Karpas-422 (cell line): Measurements from ENCODE around the gene FBN3. TPM values are rescaled to one million over a fixed set of nuclear protein-coding genes. Genes with fewer than 3 reads are reported as not detected.

Source experiments
- DNase-seq: peaks from one replicate; pipeline ENCODE4 v3.0.0-alpha.2; 2015
- H2AFZ ChIP-seq: fragments of 200-600 bp; sonication (generic); 2 replicates; pipeline ENCODE4 v1.6.1; 2014; ENCODE audit warnings: antibody characterized with exemption, low read length, mixed read lengths
- H3K27ac ChIP-seq: fragments of 200-600 bp; sonication (generic); 2 replicates; pipeline ENCODE4 v1.5.1; 2014; ENCODE audit warnings: mild to moderate bottlenecking, low read length, moderate library complexity
- H3K27me3 ChIP-seq: fragments of 200-600 bp; sonication (generic); 2 replicates; pipeline ENCODE4 v1.6.1; 2014; ENCODE audit warnings: low read length, mixed read lengths
- H3K36me3 ChIP-seq: fragments of 200-600 bp; sonication (generic); 2 replicates; pipeline ENCODE4 v1.6.1; 2014; ENCODE audit warnings: low read length, mixed read lengths; ENCODE audit not compliant: insufficient read depth
- H3K4me1 ChIP-seq: fragments of 200-600 bp; sonication (generic); 2 replicates; pipeline ENCODE4 v1.6.1; 2014; ENCODE audit warnings: mild to moderate bottlenecking, low read length, mixed read lengths
- H3K4me2 ChIP-seq: fragments of 200-600 bp; sonication (generic); 2 replicates; pipeline ENCODE4 v1.6.1; 2014; ENCODE audit warnings: low read length, low read depth, mild to moderate bottlenecking; ENCODE audit not compliant: poor library complexity, severe bottlenecking
- H3K4me3 ChIP-seq: fragments of 200-600 bp; sonication (generic); 2 replicates; pipeline ENCODE4 v1.5.1; 2014; ENCODE audit warnings: mild to moderate bottlenecking, antibody characterized with exemption, low read length, mixed read lengths
- H3K79me2 ChIP-seq: fragments of 200-600 bp; sonication (generic); 2 replicates; pipeline ENCODE4 v1.6.1; 2014; ENCODE audit warnings: mild to moderate bottlenecking, low read length, mixed read lengths
- H3K9ac ChIP-seq: fragments of 200-600 bp; sonication (generic); 2 replicates; pipeline ENCODE4 v1.6.0; 2014; ENCODE audit warnings: low read length
- H3K9me2 ChIP-seq: fragments of 200-600 bp; sonication (generic), shearing (Covaris generic); replicated peaks from 2 replicates; pipeline ENCODE4 v1.6.0; 2014; ENCODE audit warnings: mild to moderate bottlenecking, low read length, moderate library complexity; ENCODE audit not compliant: insufficient read depth
- H3K9me3 ChIP-seq: fragments of 300-700, 200-600 bp; sonication (generic); 2 replicates; pipeline ENCODE4 v1.6.1; 2014; ENCODE audit warnings: low read length, mixed read lengths
- H4K20me1 ChIP-seq: fragments of 200-600 bp; sonication (generic); 2 replicates; pipeline ENCODE4 v1.6.1; 2014; ENCODE audit warnings: mild to moderate bottlenecking, antibody characterized with exemption, low read length, low read depth; ENCODE audit not compliant: insufficient read depth
- total RNA-seq: library from RNA; depleted of rRNA; stranded (reverse); fragments of >200 nt; shearing (Covaris generic); gene quantifications from 2 replicates; pipeline ENCODE4 v1.2.3, GENCODE V29; 2014; ENCODE audit warnings: low replicate concordance

Gene FBN3
- total RNA-seq, 1 experiment from 2014 or later: not detected

DNA sequence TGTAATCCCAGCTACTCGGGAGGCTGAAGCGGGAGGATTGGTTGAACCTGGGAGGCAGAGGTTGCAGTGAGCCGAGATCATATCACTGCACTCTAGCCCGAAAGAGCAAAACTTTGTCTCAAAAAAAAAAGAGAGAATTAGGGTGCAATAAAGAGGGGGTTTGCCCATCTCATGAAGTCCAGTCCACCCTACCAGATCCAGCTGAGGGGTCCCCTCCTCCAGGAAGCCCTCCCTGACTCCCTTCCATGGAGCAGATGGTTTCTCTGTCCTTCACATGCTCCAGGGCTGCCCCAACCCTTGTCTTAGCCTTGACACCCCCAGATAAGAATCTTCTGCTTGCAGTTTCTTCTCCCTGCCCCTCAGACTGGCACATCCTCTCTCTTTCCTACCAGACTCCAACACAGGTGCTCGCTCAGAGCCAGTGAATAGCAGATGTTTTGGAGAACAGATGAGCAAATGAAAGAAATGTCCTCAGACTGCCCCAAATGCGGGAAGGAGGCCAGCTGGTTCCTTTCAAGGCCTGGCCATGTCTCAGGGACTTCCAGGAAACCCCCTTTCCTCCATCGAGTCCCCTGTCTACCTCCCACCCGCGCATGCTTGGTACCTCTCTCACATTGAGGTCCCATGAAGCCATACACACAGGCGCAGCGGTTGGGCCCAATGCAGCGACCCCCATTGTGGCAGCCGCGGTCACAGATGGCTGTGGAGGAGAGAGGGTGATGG is 5.0 kb downstream of the FBN3 start:
- H3K4me1 ChIP-seq: no peaks in the 10 kb centered on the region
- H3K36me3 ChIP-seq: no peaks in the 10 kb centered on the region
- no peak overlapping the region for H2AFZ ChIP-seq
- no peak overlapping the region for H3K9ac ChIP-seq
- no peaks in the 10 kb centered on the region for H3K9me3 ChIP-seq
- H3K4me3 ChIP-seq: no peak overlapping the region
- no peaks in the 10 kb centered on the region for H3K27me3 ChIP-seq
- no peaks in the 10 kb centered on the region for H3K9me2 ChIP-seq
- no peak overlapping the region for H3K27ac ChIP-seq
- no peaks in the 10 kb centered on the region for H4K20me1 ChIP-seq
- no peak overlapping the region for H3K4me2 ChIP-seq
- H3K79me2 ChIP-seq: no peaks in the 10 kb centered on the region
- no peak for DNase-seq

DNA sequence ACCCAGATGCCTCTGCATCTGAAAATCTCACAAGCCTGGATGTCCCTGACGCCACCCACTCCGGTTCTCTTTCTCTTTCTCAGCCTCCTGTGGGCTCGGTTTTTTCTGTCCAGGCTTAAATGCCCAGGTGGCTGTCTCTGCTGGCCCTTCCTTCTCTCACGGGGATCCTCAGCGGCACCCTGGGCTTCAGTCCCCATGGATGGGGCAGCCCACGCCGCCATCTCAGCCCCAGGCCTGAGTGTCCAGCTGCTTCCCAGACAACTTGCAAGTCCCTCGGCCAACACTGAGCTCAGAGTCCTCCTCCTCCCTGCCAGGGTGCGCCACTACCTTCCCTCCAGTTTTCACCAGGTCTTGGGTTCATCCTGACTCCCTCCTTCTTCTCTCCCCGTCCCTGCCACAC is 6.4 kb downstream of the FBN3 start:
- H3K4me1 ChIP-seq: no peaks in the 10 kb centered on the region
- no peak for DNase-seq
- no peaks in the 10 kb centered on the region for H3K27me3 ChIP-seq
- no peaks in the 10 kb centered on the region for H3K9me2 ChIP-seq
- no peaks in the 10 kb centered on the region for H4K20me1 ChIP-seq
- H3K9me3 ChIP-seq: no peaks in the 10 kb centered on the region
- H3K9ac ChIP-seq: no peak overlapping the region
- no peak overlapping the region for H2AFZ ChIP-seq
- no peaks in the 10 kb centered on the region for H3K36me3 ChIP-seq
- no peak overlapping the region for H3K27ac ChIP-seq
- no peaks in the 10 kb centered on the region for H3K79me2 ChIP-seq
- no peak overlapping the region for H3K4me3 ChIP-seq
- H3K4me2 ChIP-seq: no peak overlapping the region

DNA sequence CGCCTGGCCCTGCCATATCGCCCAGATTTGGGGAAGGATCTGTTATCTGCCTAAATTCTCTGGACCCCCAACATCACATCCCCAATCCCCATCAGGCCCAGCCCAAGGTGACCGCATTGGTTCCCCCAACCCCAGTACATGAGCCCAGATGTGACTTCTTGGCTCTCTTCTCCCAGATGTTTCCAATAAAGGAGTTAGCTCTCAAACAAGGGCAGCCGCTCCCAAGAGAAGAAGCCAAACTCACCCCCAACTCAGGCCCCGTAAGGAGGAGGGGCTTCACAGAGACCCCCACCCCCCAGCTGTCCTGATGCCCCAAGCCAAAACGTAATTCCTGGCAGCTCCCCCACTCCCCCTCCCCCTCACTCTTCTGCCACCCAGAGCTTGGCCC is 6.9 kb downstream of the FBN3 start:
- H3K9me3 ChIP-seq: no peaks in the 10 kb centered on the region
- H3K27ac ChIP-seq: no peak overlapping the region
- H3K36me3 ChIP-seq: no peaks in the 10 kb centered on the region
- no peaks in the 10 kb centered on the region for H3K9me2 ChIP-seq
- no peaks in the 10 kb centered on the region for H3K4me1 ChIP-seq
- H3K4me2 ChIP-seq: no peak overlapping the region
- H3K9ac ChIP-seq: no peak overlapping the region
- H3K4me3 ChIP-seq: no peak overlapping the region
- no peaks in the 10 kb centered on the region for H3K79me2 ChIP-seq
- DNase-seq: no peak
- H4K20me1 ChIP-seq: no peaks in the 10 kb centered on the region
- no peaks in the 10 kb centered on the region for H3K27me3 ChIP-seq
- H2AFZ ChIP-seq: no peak overlapping the region

DNA sequence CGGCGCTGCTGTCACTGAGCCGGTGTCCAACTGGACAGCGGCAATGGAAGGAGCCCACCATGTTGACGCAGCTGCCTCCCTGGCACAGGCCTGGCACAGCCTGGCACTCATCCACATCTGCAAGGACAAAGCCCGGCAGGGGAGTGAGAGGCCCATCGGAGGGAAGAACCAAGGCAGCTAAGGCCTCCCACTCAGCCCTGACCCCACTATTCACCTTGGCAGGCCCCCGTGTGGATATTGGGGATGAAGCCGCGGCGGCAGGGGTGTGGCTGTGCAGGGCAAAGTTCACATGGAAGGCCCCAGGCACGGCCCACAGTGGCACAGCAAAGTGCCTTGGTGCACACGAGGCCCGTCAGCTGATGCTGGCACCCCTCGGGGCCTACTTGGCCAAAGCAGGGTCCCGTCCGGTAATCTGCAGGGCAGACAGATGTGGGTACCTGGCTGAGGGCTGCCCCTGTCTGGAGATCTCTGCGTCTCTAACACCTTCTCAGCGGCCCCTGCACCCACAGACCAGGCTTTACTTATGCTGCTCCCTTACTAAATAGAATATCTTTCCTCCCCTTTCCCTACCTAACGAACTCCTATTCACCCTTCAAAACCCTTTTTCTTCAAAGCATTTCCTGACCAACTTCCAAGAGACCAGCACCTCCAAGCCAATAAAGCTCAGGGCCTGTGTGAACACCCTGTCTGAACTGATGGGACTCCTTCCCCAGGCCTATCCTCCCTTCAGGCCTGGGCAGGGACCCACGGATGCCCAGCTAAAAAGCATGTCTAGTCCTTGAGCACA is 7.5 kb downstream of the FBN3 start:
- no peaks in the 10 kb centered on the region for H3K36me3 ChIP-seq
- no peaks in the 10 kb centered on the region for H4K20me1 ChIP-seq
- H3K79me2 ChIP-seq: no peaks in the 10 kb centered on the region
- no peaks in the 10 kb centered on the region for H3K9me3 ChIP-seq
- H3K27me3 ChIP-seq: no peaks in the 10 kb centered on the region
- no peaks in the 10 kb centered on the region for H3K9me2 ChIP-seq
- no peaks in the 10 kb centered on the region for H3K4me1 ChIP-seq
- no peak overlapping the region for H3K4me2 ChIP-seq
- no peak for DNase-seq
- H3K27ac ChIP-seq: no peak overlapping the region
- no peak overlapping the region for H3K4me3 ChIP-seq
- no peak overlapping the region for H3K9ac ChIP-seq
- no peak overlapping the region for H2AFZ ChIP-seq

DNA sequence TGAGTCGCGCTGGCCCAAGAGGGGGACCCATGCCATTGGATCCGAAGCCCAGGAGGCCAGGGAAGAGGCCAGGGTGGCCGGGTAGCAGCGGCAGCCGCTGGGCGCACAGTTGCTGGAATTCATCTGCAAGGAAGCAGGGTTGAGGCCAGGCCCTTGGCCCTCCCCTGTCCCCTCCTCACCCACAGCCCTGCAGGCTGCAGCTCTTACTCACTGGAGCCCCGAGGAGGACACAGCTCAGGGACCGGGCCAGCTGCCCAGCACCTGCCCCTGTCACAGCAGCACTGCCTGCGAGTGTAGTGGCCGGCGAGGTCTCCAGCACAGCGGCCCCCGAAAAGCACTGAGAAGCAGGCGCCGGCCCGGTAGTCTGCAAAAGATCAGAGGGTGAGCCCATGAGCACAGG is 11.2 kb downstream of the FBN3 start:
- H2AFZ ChIP-seq: no peak overlapping the region
- no peak overlapping the region for H3K4me2 ChIP-seq
- H3K36me3 ChIP-seq: no peaks in the 10 kb centered on the region
- no peak overlapping the region for H3K27ac ChIP-seq
- H3K9me2 ChIP-seq: no peaks in the 10 kb centered on the region
- H3K79me2 ChIP-seq: no peaks in the 10 kb centered on the region
- no peak for DNase-seq
- H4K20me1 ChIP-seq: no peaks in the 10 kb centered on the region
- no peaks in the 10 kb centered on the region for H3K4me1 ChIP-seq
- H3K4me3 ChIP-seq: no peak overlapping the region
- no peaks in the 10 kb centered on the region for H3K27me3 ChIP-seq
- no peak overlapping the region for H3K9ac ChIP-seq
- no peaks in the 10 kb centered on the region for H3K9me3 ChIP-seq

DNA sequence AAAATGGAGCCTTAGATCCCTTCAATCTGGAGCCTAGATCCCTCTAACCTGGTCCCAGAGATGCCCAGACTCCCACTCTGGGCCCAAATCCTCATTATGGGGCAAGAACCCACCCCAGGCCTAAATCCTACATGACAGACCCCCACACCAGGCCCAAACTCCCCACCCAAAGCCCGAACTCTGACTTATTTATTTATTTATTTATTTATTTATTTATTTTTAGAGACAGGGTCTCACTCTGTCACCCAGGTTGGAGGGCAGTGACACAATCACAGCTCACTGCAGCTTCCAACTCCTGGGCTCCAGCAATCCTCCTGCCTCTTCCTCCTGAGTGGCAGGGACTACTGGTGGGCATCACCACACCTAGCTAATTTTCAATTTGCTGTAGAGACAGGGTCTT is 12.0 kb downstream of the FBN3 start:
- Histone ChIP-seq H3K27me3 (no peaks in the 10 kb centered on the region), H3K4me1 (no peaks in the 10 kb centered on the region), H3K9me3 (no peaks in the 10 kb centered on the region), H3K36me3 (no peaks in the 10 kb centered on the region), H3K9me2 (no peaks in the 10 kb centered on the region), H3K4me2 (no peak overlapping the region), H3K27ac (no peak overlapping the region), H3K9ac (no peak overlapping the region), H3K4me3 (no peak overlapping the region), H4K20me1 (no peaks in the 10 kb centered on the region), H3K79me2 (no peaks in the 10 kb centered on the region), H2AFZ (no peak overlapping the region)
- DNase-seq: no peak

DNA sequence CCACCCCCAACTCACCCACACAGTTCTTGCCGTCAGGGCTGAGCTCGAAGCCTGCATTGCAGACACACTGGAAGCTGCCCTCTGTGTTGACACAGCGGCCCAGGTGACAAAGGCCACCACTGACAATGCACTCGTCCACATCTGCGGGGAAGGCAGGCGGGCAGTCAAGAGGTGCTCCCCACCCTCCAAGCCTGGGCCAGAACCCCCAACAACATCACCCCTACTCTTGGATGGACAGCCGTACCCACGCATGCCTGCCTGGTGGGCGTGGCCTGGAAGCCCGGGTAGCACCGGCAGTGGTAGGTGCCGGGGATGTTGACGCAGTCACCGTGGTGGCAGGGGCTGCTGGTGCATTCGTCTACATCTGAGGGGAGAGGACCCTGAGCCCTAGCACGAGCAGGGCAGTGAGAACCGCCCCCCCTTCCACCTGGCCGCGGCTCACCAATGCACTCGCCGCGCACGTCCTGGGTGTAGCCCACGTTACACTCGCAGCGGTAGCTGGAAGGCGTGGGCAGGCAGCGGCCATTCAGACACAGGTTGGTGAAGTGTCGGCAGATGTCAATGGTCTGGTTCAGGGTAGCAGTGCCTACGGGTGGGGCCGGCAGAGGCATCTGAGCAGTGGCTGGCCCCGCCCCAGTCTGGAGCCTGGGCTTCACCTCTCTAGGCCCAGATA is 13.3 kb downstream of the FBN3 start:
- Histone ChIP-seq H3K9me2 (no peaks in the 10 kb centered on the region), H3K9me3 (no peaks in the 10 kb centered on the region), H4K20me1 (no peaks in the 10 kb centered on the region), H2AFZ (no peak overlapping the region), H3K9ac (no peak overlapping the region), H3K27ac (no peak overlapping the region), H3K4me2 (no peak overlapping the region), H3K27me3 (no peaks in the 10 kb centered on the region), H3K4me3 (no peak overlapping the region), H3K36me3 (no peaks in the 10 kb centered on the region), H3K4me1 (no peaks in the 10 kb centered on the region), H3K79me2 (no peaks in the 10 kb centered on the region)
- no peak for DNase-seq

DNA sequence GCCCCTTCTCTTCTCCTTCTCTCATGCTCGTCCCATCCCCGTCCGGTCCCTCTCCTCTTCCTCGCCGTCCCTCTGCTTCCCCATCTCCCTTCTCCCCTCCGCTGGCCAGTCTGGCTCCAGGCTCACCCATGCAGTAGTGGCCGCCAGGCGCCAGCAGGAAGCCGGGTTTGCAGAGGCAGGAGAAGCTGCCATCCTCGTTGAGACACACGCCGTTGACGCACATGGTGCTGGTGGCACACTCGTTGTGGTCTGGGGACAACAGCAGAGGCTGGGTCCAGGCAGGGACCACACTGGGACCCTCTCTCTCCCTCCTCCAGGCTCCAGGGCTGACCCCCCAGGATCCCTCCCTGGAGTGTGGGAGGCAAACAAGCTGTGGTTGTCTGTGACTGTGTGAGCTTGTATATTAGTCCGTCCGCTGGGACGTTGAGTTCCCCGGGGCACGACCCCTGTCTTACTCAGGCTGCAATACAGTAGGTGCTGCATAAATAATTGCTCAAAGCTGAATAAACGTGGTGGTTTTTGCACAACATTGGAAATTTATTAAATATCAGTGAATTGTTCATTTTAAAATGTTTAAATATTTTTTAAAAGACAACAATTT is 16.4 kb downstream of the FBN3 start:
- no peaks in the 10 kb centered on the region for H3K9me3 ChIP-seq
- H3K27ac ChIP-seq: no peak overlapping the region
- no peaks in the 10 kb centered on the region for H3K9me2 ChIP-seq
- H3K9ac ChIP-seq: no peak overlapping the region
- H4K20me1 ChIP-seq: no peaks in the 10 kb centered on the region
- H3K4me2 ChIP-seq: no peak overlapping the region
- no peak overlapping the region for H2AFZ ChIP-seq
- H3K4me1 ChIP-seq: no peaks in the 10 kb centered on the region
- no peaks in the 10 kb centered on the region for H3K79me2 ChIP-seq
- DNase-seq: no peak
- no peaks in the 10 kb centered on the region for H3K27me3 ChIP-seq
- no peaks in the 10 kb centered on the region for H3K36me3 ChIP-seq
- no peak overlapping the region for H3K4me3 ChIP-seq
